ENCODE measurements around the gene ENTR1. TPM values are rescaled to one million over a fixed set of nuclear protein-coding genes. Genes with fewer than 3 reads are reported as not detected.

Gene ENTR1
- total RNA-seq, 1 experiment from 2014 or later, result 90.8 TPM

DNA sequence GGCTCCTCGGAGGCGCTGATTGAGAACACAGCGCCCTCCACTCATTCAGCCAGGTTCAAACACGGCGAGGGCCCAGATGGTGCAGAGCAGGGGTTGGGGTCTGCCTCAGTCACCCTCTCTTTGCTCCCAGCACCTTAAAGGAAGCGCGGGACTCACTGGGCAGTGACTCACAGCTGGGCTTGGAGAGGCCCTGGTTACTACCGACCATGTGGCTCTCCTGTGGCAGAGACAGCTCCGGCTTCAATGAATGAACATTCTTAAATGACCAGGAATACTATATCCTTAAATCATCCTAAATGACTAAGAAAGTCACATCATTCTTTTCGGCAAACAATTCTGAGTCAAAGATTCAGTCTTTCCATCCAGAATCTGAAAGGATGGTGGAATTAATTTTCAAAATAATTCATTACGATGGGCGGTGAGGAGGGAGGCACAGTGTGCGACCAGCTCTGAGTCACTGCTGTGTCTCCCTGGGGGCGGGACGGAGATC is 30.8 kb upstream of the ENTR1 start:
- CTCF ChIA-PET, result interaction anchor here (0.6 kb wide), 1 partner anchor 11 kb away, joined by 4 read pairs; no protein-coding TSS in a partner anchor
- H3K27ac ChIP-seq (ENCODE audit: low read length), result no peak overlapping the region
- ATAC-seq (no peak), DNase-seq (ENCODE audit: low read depth, low spot score) (no peak)
- no peaks in the 10 kb centered on the region for H3K27me3 ChIP-seq (ENCODE audit: control insufficient read depth, insufficient read depth, low read length)
- no peaks in the 10 kb centered on the region for H3K4me1 ChIP-seq (ENCODE audit: control insufficient read depth, insufficient read depth, low read length)
- POLR2A ChIA-PET, result interaction anchor here (0.6 kb wide), 1 partner anchor 15 kb away, joined by 7 read pairs; no protein-coding TSS in a partner anchor
- H3K4me3 ChIP-seq (ENCODE audit: low read depth in 2 of 2, low read length in 2 of 2), result no peak overlapping the region
- in situ Hi-C loops (cut with HindIII; ENCODE audit: low pct_unique_long_range_greater_than_20kb, low sequenced_read_pairs), result no loop called here
- intact Hi-C loops (cut with micrococcal nuclease; ENCODE audit: unreplicated experiment), result no loop called here
- BruUV-seq (replicated peaks), result no TSS peak
- H3K36me3 ChIP-seq (ENCODE audit: control insufficient read depth, insufficient read depth, low read length), result no peaks in the 10 kb centered on the region; the same call in 1 of the 2 replicates
- TF ChIP-seq REST (IDR thresholded peaks at IDR 0.05; ENCODE audit: insufficient read depth in 1 of 2, low read depth in 2 of 2, low read length in 1 of 2) (no peak), TCF7L2 (IDR thresholded peaks at IDR 0.05; ENCODE audit: low read depth, low read length) (no peak)
- no peaks in the 10 kb centered on the region for H3K9me3 ChIP-seq (ENCODE audit: control insufficient read depth, insufficient read depth, low read depth, low read length)

DNA sequence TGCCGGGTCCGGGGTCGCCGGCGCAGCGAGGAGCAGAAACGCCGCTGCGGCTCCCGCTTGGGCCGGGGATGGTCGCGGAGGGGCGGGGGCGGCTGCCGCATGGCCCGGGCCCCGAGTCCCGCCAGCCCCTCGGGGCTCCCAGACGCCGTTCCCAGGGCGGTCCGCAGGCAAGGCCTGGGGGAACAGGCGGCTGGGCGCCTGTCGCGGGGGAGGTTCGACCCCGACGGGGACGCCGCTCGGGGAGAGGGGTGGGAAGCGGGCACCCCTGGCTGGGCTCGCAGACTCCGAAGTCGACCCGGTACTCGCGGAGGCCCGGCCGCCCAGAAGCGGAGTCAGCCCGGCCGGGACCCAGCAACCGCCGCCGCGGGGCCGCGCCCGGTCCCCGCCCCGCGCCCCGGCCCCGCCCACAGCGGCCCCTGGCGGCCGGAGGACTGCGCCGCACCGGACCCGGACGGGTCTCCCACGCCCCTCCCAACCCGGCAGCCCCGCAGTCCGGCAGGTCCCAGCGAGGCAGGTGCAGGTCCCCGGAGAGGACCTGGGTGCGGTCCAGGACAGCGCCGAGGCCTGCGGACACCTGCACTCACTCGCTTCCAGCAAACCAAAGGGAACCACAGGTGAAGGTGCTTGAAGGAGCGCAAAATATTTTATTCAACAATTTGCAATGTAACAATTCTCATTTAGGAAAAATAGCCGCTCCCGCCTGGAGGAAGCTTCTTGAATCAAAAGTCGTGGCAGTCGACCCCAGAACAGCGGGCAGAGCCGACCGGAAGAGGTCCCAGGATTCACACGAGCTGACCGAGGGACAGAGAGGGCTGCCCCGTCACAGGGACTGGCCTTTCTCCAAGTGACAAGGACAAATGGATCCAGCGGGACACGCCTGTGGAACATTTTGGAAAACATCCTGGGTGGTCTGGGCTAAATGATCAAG is 29.3 kb upstream of the ENTR1 start, which contains the start of gene INPP5E:
TSS of gene INPP5E (minus strand) at position 365 of the 928 bp plus-strand sequence. CDS start 426 bp downstream, outside the sequence.
- CTCF ChIA-PET, result no interaction called here

More for the DNA sequence above, 29.3 kb upstream of the ENTR1 start, which contains the start of gene INPP5E:
- Histone ChIP-seq H3K9me3 (ENCODE audit: control insufficient read depth, insufficient read depth, low read depth, low read length) (no peaks in the 10 kb centered on the region), H3K27ac (ENCODE audit: low read length) (peak within 1 kb of the TSS; percentile 54), H3K4me3 (ENCODE audit: low read depth in 2 of 2, low read length in 2 of 2) (peak within 1 kb of the TSS; percentile 62 to 69), H3K4me1 (ENCODE audit: control insufficient read depth, insufficient read depth, low read length) (no peaks in the 10 kb centered on the region), H3K27me3 (ENCODE audit: control insufficient read depth, insufficient read depth, low read length) (no peaks in the 10 kb centered on the region), H3K36me3 (ENCODE audit: control insufficient read depth, insufficient read depth, low read length) (no peaks in the 10 kb centered on the region; the same call in 1 of the 2 replicates)
- BruUV-seq (replicated peaks), result no TSS peak
- in situ Hi-C loops (cut with HindIII; ENCODE audit: low pct_unique_long_range_greater_than_20kb, low sequenced_read_pairs), result no loop called here
- intact Hi-C loops (cut with micrococcal nuclease; ENCODE audit: unreplicated experiment), result no loop called here
- DNase-seq (ENCODE audit: low read depth, low spot score), result no peak
- TF ChIP-seq SIN3A (IDR thresholded peaks at IDR 0.05; ENCODE audit: borderline replicate concordance, insufficient read depth, low read depth, low read length) (peak; percentile 77; the same call in 1 of the 2 replicates), CTCF (IDR thresholded peaks at IDR 0.05) (peak; percentile 96), TCF7L2 (IDR thresholded peaks at IDR 0.05; ENCODE audit: low read depth, low read length) (no peak), POLR2AphosphoS5 (IDR thresholded peaks at IDR 0.05; ENCODE audit: low read depth, low read length) (peak; percentile 61; the same call in 1 of the 2 replicates), REST (IDR thresholded peaks at IDR 0.05; ENCODE audit: insufficient read depth in 1 of 2, low read depth in 2 of 2, low read length in 1 of 2) (no peak)
- peak; percentile 89 for ATAC-seq
- POLR2A ChIA-PET, result interaction anchor here (0.6 kb wide), 1 partner anchor 12 kb away, joined by 4 read pairs; no protein-coding TSS in a partner anchor
